Measurements from ENCODE around the gene RAC2. TPM values are rescaled to one million over a fixed set of nuclear protein-coding genes. Genes with fewer than 3 reads are reported as not detected.

Gene RAC2
- total and polyA plus RNA-seq, 9 of the 15 experiments (the other 6 are each of a cell fraction or from before 2014, with no cell fraction given): 22.7 to 103 (median 43.3) TPM

DNA sequence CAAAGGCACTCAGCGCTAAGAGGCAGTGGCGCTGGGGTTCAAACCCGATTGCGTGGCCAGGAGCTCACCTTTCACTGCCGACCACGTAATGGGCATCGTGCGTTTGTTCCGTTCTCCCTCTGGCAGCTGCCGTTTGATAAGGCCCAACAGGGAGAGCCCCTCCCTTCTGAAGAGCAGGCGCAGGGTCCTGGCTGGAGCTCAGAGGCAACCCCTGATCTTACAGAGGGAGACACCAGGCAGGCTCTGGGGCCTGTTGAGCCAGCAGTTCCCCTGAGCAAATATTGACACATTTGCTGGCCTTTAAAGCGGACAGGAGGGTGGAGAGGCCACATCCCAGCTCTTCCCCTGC, 44.3 kb downstream of the RAC2 start (continued):
- no peak for TF ChIP-seq C11orf30 (IDR thresholded peaks at IDR 0.05; ENCODE audit: low read depth)
- peak; percentile 16; the same call in 1 of the 2 replicates for TF ChIP-seq DPF2 (IDR thresholded peaks at IDR 0.05)

DNA sequence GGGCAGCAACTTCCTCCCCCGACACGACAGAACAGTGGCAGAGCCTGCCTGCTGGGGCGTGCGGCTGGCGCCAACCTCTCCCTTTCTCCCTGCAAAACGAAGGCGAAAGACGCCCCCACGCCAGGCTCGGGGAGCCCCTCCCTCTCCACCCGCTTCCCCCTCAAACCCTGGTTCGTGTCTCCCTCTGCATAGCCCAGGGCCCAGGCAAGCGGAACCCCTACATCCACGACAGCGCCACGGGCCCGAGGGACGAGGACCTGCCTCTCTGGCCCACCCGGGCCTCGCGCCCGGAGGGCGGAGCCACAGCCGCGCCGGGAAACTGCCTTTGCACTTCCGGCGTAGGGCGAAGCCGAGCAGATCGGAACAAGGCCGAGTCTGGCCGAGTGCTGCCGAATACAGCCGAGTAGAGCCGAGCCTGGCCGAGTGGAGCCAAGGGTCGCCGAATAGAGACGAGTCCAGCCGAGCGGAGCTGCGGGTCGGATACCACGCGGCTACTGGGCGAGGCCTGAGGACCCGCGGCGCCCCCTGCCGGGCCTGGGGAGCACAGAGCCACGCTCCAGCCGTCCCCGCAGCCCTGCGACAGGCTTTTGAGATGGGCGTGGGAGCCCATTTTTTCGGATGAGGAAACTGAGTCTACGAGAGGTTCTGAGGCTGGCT, 44.8 kb downstream of the RAC2 start:
- peak; percentile 95 for FAIRE-seq
- in situ Hi-C loops (cut with MboI): no loop called here
- DNase-seq (ENCODE audit: extremely low read depth in 1 of 4, low spot score in 3 of 4): peak; percentile 86 to 97 (median 90)
- TSS peak; percentile 72 for BruUV-seq (replicated peaks)
- Histone ChIP-seq H2AFZ (ENCODE audit: low read depth, low read length) (peak overlapping the region; percentile 99), H3K27ac (ENCODE audit: extremely low read depth, low read depth, low read length) (peak overlapping the region; percentile 75), H3K27me3 (ENCODE audit: control insufficient read depth in 2 of 2, insufficient read depth in 2 of 2, low read length in 2 of 2) (no peaks in the 10 kb centered on the region), H3K36me3 (ENCODE audit: control insufficient read depth, insufficient read depth, low read length) (no peaks in the 10 kb centered on the region), H3K9ac (ENCODE audit: insufficient read depth in 1 of 2, low read depth in 2 of 2, low read length in 2 of 2) (peak overlapping the region; percentile 84 to 97), H3K4me1 (replicated peaks in 1 of 2; ENCODE audit: control insufficient read depth in 2 of 2, insufficient read depth in 2 of 2, low read length in 2 of 2) (peaks cover 23 to 47% of the 10 kb centered on the region in 2 experiments), H3K9me1 (ENCODE audit: control insufficient read depth, insufficient read depth, low read length) (no peaks in the 10 kb centered on the region), H3K9me3 (replicated peaks; ENCODE audit: control insufficient read depth, insufficient read depth, low read depth, low read length) (no peaks in the 10 kb centered on the region), H3K79me2 (ENCODE audit: control insufficient read depth, insufficient read depth, low read length) (peaks cover 2% of the 10 kb centered on the region; the same call in 1 of the 3 replicates), H3K4me3 (peak overlapping the region; percentile 59), H3K4me2 (ENCODE audit: insufficient read depth, low read length) (peak overlapping the region; percentile 86), H4K20me1 (replicated peaks; ENCODE audit: control insufficient read depth, insufficient read depth, low read length) (no peaks in the 10 kb centered on the region)
- ATAC-seq: peak; percentile 98
- POLR2A ChIA-PET: interaction anchor here (0.6 to 1.2 kb wide), 7 partner anchors 10 to 428 kb away, joined by 3 to 4 read pairs (median 3); no protein-coding TSS in a partner anchor
- 2% methylated on average over 28 of the region's 58 CpGs for WGBS (ENCODE audit: insufficient coverage, low coverage, missing lambda C conversion rate)
- intact Hi-C loops (cut with micrococcal nuclease): loop anchor here (2.0 to 10.0 kb wide), 3 partner anchors 62 to 414 kb away; no protein-coding TSS in a partner anchor
- CTCF ChIA-PET (ENCODE audit: low intra/inter-chr PET ratio): interaction anchor here (0.7 to 5.1 kb wide), 6 partner anchors 18 to 199 kb away, joined by 3 to 27 read pairs (median 3); no protein-coding TSS in a partner anchor
- no peak for TF ChIP-seq TAF15 (IDR thresholded peaks at IDR 0.05; ENCODE audit: low read depth, low read length)
- TF ChIP-seq KAT7 (CRISPR knock-in tag; IDR thresholded peaks at IDR 0.05; ENCODE audit: borderline replicate concordance): peak; percentile 82; the same call in 1 of the 2 replicates
- TF ChIP-seq ZNF507 (tag; conservative IDR thresholded peaks at IDR 0.05): no peak
- peak; percentile 86 for TF ChIP-seq FOXP1 (CRISPR knock-in tag; IDR thresholded peaks at IDR 0.05)
- TF ChIP-seq, protein P1, sequence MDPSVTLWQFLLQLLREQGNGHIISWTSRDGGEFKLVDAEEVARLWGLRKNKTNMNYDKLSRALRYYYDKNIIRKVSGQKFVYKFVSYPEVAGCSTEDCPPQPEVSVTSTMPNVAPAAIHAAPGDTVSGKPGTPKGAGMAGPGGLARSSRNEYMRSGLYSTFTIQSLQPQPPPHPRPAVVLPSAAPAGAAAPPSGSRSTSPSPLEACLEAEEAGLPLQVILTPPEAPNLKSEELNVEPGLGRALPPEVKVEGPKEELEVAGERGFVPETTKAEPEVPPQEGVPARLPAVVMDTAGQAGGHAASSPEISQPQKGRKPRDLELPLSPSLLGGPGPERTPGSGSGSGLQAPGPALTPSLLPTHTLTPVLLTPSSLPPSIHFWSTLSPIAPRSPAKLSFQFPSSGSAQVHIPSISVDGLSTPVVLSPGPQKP (CRISPR knock-in tag; IDR thresholded peaks at IDR 0.05): peak; percentile 70; the same call in 1 of the 2 replicates
- TF ChIP-seq TARDBP (IDR thresholded peaks at IDR 0.05): 0 out of 2 replicates have a peak, but pooled peaks have one; percentile 29
- TF ChIP-seq ZNF224 (CRISPR knock-in tag; IDR thresholded peaks at IDR 0.05): no peak
- TF ChIP-seq, protein P2, sequence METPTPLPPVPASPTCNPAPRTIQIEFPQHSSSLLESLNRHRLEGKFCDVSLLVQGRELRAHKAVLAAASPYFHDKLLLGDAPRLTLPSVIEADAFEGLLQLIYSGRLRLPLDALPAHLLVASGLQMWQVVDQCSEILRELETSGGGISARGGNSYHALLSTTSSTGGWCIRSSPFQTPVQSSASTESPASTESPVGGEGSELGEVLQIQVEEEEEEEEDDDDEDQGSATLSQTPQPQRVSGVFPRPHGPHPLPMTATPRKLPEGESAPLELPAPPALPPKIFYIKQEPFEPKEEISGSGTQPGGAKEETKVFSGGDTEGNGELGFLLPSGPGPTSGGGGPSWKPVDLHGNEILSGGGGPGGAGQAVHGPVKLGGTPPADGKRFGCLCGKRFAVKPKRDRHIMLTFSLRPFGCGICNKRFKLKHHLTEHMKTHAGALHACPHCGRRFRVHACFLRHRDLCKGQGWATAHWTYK (CRISPR knock-in tag; IDR thresholded peaks at IDR 0.05): peak; percentile 79; the same call in 1 of the 2 replicates
- TF ChIP-seq, protein P3, sequence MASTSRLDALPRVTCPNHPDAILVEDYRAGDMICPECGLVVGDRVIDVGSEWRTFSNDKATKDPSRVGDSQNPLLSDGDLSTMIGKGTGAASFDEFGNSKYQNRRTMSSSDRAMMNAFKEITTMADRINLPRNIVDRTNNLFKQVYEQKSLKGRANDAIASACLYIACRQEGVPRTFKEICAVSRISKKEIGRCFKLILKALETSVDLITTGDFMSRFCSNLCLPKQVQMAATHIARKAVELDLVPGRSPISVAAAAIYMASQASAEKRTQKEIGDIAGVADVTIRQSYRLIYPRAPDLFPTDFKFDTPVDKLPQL (IDR thresholded peaks at IDR 0.05; ENCODE audit: extremely low read depth, insufficient read length): no peak
- TF ChIP-seq OTX1 (CRISPR knock-in tag; IDR thresholded peaks at IDR 0.05): peak; percentile 61; the same call in 1 of the 2 replicates
- no peak for TF ChIP-seq PCBP1 (IDR thresholded peaks at IDR 0.05; ENCODE audit: low read depth, low read length, poor library complexity, severe bottlenecking)

Data from K562 (cell line).